HG03135 (cell line): ENCODE data around the gene RSPH6A.
"Not testable (repeated sequence)": the region's sequence is repeated elsewhere in the genome, so short reads cannot be mapped to it uniquely, and the experiment has no call there.

ENCODE experiments used
- ATAC-seq: cut with Tn5 transposase; IDR thresholded peaks from one replicate; pipeline ENCODE4 v1.9.1; 2021; ENCODE audit warnings: mild to moderate bottlenecking, moderate library complexity; ENCODE audit not compliant: unreplicated experiment

The RSPH6A gene

DNA sequence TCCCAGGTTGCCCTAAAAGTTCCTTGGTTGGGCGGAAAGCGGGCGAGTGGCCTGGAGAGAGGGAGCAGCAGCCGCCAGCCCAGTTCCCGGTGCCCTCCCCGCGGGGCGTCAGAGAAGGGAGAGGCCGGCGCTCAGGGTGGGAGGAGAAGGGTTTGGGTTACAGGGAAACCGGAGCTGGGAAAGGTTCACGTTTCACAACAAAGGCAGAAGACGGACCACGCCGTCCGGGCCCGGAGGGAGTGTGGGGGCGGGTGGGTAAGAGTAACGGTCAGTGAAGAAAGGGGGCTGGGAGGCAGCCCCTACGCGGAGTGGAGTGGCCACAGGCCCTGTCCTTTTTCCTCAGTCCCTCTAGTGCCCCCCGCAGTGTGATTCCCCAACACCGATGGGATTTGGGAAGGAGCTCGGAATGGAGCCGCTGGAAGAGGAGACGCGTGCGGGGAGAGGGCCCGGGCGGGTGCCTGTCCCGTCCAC is 47.7 kb downstream of the RSPH6A start:
- ATAC-seq = no peak

DNA sequence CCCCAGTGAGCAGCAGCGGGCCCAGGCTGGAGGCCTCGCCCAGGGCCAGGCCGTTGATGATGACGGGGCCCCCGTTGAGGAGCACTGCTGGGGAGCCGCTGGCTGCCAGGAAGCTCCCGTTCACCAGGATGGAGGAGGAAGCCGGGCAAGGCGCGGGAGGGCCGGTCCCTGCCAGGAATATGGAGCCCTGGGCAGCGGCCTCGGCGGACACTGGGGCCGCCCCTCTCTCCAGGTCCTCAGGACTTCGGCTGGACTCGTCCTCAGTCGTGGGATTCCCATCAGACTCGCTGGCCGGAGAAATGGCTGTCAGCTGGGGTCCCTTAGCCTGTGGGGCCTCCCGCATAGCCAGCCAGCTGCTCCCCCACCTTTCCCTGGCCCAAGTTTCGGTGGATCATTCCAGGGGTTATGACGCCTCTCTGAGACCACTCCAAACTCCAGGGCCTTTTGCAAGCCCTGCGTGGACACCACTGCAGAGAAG is 48.2 kb downstream of the RSPH6A start:
- no peak for ATAC-seq

DNA sequence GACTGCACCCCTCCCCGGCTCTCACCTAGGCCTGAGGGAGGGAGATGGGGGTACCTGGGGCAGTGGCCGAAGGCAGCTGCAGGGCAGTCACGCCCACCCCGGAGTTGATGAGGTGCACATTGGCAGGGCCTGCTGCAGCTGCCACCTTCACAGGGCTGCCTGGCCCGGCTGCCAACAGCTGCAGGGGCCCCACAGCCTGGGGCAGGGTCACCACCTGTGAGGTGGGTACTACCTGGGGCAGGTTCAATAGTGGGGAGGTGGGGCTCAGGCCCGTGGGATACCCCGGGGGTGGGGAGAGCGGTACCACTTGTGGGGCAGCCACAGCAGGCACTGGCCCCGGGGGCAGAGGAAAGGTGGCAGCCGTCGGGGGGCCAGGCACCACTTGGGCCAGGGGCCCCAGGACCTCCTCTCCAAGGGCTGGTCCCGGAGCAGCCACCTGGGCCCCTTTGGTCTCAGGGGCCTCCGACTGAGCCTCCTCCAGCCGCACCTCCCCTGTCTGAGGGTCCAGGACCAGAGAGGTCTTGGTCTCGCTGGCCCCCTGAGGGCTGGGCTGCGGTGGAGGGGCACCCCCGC is 48.7 kb downstream of the RSPH6A start:
- no peak for ATAC-seq

DNA sequence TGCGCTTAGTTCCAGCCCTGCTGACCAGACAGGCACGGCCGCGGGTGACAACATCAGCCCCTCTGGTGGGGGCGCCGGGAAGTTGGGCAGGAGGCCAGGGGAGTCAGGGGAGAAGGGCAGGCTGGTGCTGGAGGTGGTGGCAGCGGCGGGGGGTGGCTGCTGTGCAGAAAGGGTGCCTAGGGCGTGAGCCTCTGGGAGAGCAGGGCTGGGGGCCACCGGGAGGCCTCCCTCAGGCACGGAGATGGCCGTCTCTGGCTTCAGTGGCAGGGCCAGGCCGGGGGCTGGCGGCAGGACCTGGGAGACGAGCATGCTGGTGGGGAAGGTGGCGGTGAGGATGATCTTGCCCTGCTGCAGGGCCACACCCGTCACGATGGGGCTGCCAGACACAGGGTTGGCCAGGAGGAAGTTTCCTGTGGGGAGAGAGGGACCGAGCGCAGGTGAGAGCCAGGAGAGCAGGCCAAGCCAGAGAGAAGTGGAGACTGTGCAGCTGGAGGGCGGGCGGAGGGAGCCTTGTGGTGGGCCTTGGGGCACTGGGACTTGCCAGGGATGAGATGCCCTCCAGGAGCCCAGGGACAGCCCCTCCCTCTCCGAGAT is 49.3 kb downstream of the RSPH6A start:
- no peak for ATAC-seq

DNA sequence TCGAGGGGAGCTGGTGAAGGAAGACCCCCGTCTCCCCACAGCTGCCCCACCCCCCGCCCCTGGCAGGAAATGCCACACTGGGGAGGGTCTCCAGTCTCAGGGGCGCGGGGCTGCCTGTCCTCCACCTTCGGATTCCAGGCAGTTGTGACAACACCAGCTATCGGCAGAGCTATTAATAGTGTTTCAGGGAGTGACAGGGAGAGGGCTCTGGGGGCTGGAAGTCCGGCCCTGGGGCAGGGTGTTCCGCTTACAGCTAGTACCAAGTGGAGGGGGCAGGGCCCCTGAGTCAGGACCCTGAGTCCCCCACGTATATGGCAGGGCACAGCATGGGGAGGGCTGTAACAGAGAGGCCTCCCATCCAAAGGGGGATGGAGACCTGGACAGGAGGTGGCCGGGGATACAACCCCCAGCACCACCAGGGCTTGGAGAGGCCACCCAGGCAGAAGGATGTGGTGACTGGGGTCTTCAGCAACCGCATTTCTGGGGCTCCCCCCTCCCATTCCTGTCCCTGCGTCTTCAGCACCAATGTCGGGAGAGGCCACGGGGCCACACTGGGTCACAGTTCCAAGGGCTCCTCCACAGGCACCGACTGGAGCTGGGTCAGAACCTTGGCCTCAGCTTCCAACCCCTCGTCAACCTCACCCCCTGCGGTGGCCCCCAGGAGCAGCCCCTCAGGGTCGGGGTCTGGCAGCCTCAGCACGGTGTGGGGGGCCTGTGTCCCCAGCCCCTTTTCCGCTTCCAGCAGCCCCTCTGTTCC is 50.0 kb downstream of the RSPH6A start:
- no peak for ATAC-seq

DNA sequence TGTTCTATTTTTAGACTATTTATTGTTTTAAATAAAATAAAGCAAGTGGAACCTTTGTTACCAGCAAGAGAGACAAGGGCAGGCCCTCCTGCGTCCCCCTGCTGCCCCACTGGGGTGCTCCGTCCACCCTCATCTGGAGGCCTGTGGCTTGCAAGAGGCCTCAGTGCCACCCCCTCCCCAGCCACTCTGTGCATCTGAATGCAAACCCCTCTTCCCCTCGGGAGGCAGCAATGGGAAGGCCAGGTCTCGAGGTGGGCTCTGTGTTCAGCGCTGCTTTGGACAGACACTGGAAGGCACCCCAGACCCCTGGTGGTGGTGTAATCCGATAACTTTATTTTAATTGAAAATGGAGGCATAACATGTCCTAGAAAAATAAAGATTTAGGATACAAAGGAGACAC is 50.6 kb downstream of the RSPH6A start:
- ATAC-seq = no peak

DNA sequence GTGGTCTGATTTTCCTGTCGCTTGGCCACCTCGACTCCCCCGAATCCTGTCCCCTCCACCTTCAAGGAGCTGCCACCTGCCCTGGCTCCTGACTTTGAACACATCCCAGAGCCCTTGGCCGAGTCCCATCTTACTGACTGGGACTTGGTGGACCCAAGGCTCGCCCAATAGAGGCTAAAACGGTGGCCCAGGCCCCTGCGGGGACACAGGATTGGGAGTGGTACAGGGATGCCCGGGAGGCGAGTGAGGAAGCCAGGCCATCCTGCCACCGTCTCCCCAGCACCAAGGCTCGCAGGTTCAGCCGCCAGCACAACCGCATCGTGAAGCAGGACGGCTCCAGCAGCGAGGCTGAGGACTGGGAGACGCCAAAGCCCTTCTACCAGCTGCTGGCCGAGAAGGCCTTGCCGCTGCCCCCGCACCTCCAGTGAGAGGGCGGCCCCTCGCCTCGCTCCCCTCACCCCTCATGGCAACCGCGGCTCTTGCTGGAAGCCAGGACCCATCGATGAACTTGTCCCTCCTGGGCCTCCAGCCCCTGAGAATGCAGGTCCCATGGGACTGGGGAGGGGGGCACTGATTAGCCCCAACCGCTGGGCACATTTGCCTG is 51.3 kb downstream of the RSPH6A start:
- no peak for ATAC-seq

DNA sequence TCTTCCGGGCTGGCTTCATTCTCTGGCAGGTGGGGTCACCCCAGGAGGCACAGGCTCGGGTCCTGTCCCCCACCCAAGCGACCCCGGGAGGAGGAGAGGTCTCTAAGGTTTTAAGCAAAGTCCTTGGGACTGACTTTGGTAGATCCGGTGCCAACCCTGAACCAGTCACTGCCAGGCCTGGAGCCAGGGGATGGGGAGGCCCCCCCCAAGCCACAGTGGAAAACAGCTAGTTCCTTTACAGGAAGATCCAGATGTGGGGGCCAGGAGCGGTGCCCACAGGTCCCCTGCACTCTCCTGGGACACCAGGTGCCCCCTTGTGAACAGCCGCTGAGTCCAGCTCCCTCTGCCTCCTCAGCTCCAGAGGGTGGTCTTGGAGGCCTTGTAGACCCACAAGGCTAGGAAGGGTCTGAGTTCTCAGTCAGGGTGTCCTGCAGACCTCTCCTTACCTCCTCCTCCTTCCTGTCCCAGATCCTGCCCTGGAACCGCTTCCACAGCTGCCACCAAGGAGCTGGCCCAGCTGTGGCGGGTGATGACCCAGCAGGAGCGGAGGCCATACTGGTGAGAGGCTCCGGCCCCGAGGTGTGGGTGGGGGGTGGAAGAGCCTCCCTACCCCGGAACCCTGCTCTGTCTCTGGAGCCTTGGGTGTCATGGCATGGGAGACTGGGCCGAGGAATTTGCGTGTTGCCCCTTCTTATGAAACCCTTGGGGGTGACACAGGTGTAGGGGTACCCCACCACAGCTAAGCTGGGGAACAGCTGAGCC is 52.1 kb downstream of the RSPH6A start:
- ATAC-seq = no peak

DNA sequence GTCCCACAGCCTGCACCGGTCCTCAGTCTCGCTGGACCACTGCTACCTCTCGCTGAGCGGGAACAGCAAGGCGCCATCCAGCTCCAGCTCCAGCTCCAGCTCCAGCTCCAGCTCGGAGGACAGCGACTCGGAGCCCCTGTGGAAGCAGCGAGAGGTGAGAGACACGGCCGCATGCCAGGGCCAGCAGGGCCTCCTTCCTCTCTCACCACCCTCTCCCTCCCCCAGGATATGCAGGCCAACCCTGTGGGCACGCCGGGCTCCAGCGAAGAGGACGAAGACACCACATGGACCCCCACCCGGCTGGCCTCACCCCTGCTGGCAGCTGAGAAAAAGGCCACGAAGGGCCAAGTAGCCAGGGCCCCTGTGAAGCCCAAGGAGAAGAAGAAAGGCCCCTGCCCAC is 53.4 kb downstream of the RSPH6A start:
- ATAC-seq = no peak

DNA sequence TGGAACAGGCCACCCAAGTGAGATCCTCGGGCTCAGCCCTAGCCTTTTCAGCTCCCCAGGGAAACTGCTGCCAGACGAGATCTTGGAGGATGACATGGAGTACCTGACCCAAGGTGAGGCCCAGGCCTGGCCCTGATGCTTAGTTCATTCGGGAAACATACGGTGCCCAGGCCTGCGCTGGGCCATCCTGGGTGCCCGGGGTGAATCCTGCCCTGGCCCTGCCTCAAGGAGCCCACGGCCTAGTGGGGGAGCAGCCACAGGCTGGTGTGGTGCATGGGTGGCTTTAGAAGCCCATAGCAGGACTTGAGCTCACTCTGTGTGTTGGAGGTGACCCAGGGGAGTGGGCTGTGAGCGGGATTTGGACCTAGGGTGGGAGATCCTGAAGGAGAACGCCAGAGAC is 56.2 kb downstream of the RSPH6A start:
- no peak for ATAC-seq

DNA sequence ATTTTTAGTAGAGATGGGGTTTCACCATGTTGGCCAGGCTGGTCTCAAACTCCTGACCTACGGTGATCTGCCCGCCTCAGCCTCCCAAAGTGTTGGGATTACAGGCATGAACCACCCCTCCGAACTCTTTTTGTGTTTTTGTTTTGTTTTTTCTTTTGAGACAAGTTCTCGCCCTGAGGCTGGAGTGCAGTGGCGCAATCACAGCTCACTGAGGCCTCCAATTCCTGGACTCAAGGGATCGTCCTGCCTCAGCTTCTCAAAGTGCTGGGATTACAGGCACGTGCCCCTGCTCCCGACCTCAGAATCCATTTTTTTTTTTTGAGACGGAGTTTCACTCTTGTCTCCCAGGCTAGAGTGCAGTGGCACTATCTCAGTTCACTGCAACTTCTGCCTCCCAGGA is 57.4 kb downstream of the RSPH6A start:
- ATAC-seq = no peak

DNA sequence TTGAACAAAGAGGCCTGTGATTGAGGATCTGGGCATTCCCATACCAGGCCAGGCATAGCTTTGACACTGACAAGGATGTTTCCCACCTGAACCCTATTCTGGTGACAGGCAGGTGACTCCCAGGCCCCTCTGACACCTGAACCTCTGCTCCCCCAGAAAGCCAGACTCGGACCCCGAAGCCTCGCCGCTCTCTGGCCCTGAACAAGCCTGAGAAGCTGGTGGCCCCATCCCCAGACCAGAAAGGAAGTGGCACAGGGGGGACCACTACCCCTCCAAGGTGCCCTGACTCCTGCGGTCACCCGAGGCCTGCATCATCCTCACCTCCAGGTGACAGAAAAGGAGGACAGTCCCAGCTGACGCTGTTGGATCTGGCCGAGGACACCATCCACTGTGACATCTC is 60.8 kb downstream of the RSPH6A start:
- ATAC-seq = no peak

DNA sequence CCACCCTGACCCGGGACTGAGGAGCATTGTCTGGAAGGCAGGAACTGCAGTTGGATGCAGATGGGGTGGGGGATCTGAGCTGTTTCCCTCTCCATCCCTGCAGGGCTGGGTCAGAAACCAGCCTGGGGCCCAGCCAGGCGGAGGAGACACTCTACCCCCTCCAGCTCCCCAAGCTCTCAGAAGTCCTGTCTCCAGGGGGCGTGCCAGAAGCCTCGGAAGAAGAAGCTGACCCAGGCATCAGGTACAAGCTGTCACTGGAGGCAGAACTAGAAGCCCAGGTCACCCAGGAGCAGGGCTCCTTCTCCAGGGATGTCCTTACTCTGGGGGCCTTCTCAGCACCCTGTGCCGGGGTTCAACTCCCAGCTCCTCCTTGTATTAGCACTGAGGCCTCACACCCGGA is 61.6 kb downstream of the RSPH6A start:
- ATAC-seq = no peak

DNA sequence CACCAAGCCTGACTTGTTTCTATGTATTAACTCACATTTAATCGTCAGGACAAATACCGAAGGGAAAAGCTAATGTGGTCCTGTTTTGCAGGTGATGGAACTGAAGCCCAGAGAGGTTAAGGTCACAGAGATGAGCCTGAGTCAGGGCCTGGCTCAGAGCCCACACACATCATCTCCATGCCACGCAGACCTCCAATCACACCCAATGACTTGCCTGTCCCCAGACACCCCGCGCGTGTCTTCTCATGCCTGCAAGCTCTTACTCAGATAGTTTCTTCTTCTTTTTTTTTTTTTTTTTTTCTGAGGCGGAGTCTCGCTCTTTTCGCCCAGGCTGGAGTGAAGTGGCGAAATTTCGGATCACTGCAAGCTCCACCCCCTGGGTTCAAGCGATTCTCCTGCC is 62.5 kb downstream of the RSPH6A start:
- ATAC-seq = no peak

DNA sequence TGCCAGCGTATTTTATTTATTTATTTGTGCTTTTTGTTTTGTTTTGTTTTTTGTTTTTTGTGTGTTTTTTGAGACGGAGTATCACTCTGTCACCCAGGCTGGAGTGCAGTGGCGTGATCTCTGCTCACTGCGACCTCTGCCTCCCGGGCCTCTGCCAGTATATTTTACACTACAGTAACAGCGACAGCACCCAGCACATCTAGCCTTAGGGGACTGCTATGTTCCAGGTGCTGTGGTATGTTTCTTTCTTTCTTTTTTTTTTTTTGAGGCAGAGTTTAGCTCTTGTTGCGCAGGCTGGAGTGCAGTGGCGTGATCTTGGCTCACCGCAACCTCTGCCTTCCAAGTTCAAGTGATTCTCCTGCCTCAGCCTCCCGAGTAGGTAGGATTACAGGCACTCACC is 63.6 kb downstream of the RSPH6A start:
- ATAC-seq = not testable (repeated sequence)

DNA sequence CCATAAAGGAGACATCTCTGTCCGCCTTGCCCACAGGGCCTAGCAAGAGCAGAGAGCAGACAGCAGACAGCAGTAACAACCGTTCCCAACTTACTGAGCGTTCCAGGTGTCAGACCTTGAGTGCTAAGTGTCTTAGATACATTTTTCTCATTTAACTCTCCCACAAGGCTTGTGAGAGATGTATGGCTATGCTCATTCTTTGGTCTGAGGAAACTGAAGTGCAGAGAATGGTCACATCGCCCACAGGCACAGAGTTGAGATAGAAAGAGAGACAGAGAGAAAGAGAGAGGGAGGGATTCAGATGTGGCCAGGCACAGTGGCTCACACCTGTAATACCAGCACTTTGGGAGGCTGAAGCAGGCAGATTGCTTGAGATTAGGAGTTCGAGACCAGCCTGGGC is 67.6 kb downstream of the RSPH6A start:
- no peak for ATAC-seq

DNA sequence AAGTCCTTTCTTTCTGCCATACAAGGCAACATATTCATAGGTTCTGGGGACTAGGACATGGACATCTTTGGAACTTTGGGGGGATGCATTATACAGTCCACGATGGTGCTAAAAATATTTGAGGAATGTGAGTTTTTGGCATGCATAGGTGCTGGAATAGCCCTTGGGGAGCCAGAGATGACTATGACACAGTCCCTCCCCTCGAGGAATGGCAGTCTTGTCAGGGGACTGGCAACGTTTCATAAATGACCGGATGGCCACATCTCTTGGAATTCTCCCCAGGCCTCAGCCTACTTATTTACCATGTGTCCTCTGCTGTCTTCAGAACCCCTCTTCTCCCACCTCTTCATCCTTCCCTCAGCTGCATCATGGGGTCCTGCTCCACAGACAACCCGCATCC is 68.2 kb downstream of the RSPH6A start:
- no peak for ATAC-seq
